OCI-LY1 (cell line): ENCODE measurements around the gene FTSJ1.
"Not testable (repeated sequence)": the region's sequence is repeated elsewhere in the genome, so short reads cannot be mapped to it uniquely, and the experiment has no call there.

Experiments used
- EZH2 ChIP-seq: fragments of 200-600 bp; sonication (generic), shearing (Covaris generic); IDR thresholded peaks from 2 replicates; pipeline ENCODE4 v1.8.0; 2017; ENCODE audit warnings: borderline replicate concordance, mixed run types, mild to moderate bottlenecking, antibody characterized with exemption, low read length, moderate library complexity, mixed read lengths
- TF ChIP-seq, protein P1 (sequence below): fragments of 200-600 bp; sonication (generic), shearing (Covaris generic); IDR thresholded peaks from 2 replicates; pipeline ENCODE4 v1.5.1; 2017; ENCODE audit warnings: mild to moderate bottlenecking, antibody characterized with exemption, low read length, moderate library complexity, mixed read lengths

- TF ChIP-seq, protein P1, sequence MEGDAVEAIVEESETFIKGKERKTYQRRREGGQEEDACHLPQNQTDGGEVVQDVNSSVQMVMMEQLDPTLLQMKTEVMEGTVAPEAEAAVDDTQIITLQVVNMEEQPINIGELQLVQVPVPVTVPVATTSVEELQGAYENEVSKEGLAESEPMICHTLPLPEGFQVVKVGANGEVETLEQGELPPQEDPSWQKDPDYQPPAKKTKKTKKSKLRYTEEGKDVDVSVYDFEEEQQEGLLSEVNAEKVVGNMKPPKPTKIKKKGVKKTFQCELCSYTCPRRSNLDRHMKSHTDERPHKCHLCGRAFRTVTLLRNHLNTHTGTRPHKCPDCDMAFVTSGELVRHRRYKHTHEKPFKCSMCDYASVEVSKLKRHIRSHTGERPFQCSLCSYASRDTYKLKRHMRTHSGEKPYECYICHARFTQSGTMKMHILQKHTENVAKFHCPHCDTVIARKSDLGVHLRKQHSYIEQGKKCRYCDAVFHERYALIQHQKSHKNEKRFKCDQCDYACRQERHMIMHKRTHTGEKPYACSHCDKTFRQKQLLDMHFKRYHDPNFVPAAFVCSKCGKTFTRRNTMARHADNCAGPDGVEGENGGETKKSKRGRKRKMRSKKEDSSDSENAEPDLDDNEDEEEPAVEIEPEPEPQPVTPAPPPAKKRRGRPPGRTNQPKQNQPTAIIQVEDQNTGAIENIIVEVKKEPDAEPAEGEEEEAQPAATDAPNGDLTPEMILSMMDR: not testable (repeated sequence)
- TF ChIP-seq EZH2: not testable (repeated sequence)
These were observed 49.9 kb downstream of the FTSJ1 start for GRCh38 chrX:48525853-48526252.
